GM19463 (cell line): ENCODE measurements around the gene GLDC.
"Not testable (repeated sequence)": the region's sequence is repeated elsewhere in the genome, so short reads cannot be mapped to it uniquely, and the experiment has no call there.

Source experiments
- ATAC-seq: cut with Tn5 transposase; IDR thresholded peaks from one replicate; pipeline ENCODE4 v1.9.1; 2021; ENCODE audit warnings: mild to moderate bottlenecking, moderate library complexity; ENCODE audit not compliant: unreplicated experiment

GLDC gene

GRCh38 chr9:6645355-6646292, at the start of gene GLDC:
Gene GLDC, minus strand, starts transcription at chr9:6645729. Its CDS starts 230 bp downstream, at chr9:6645499.
- peak; percentile 94 for ATAC-seq

GRCh38 chr9:6692881-6693361, 47.4 kb upstream of the GLDC start:
- ATAC-seq: no peak

- ATAC-seq: no peak
Observed at GRCh38 chr9:6692433-6692832, 46.9 kb upstream of the GLDC start.

GRCh38 chr9:6690675-6691070, 45.1 kb upstream of the GLDC start:
- ATAC-seq: not testable (repeated sequence)

GRCh38 chr9:6689893-6690674, 44.6 kb upstream of the GLDC start:
- no peak for ATAC-seq

GRCh38 chr9:6687180-6687579, 41.7 kb upstream of the GLDC start:
- no peak for ATAC-seq

GRCh38 chr9:6686396-6686795, 40.9 kb upstream of the GLDC start:
- no peak for ATAC-seq

- ATAC-seq: no peak
Observed at GRCh38 chr9:6681957-6682501, 36.5 kb upstream of the GLDC start.

- ATAC-seq: peak; percentile 63
Observed at GRCh38 chr9:6681147-6681956, 35.8 kb upstream of the GLDC start.

GRCh38 chr9:6680797-6681146, 35.2 kb upstream of the GLDC start:
- ATAC-seq: peak; percentile 20

GRCh38 chr9:6677803-6678202, 32.3 kb upstream of the GLDC start:
- no peak for ATAC-seq

GRCh38 chr9:6676254-6676921, 30.9 kb upstream of the GLDC start:
- no peak for ATAC-seq

GRCh38 chr9:6675268-6675667, 29.7 kb upstream of the GLDC start:
- ATAC-seq: no peak

GRCh38 chr9:6673326-6674025, 27.9 kb upstream of the GLDC start:
- peak; percentile 44 for ATAC-seq

- no peak for ATAC-seq
Observed at GRCh38 chr9:6672118-6672517, 26.6 kb upstream of the GLDC start.

- ATAC-seq: no peak
Observed at GRCh38 chr9:6671416-6671815, 25.9 kb upstream of the GLDC start.

- no peak for ATAC-seq
Observed at GRCh38 chr9:6669881-6670280, 24.4 kb upstream of the GLDC start.

GRCh38 chr9:6667633-6668280, 22.2 kb upstream of the GLDC start:
- no peak for ATAC-seq

- ATAC-seq: no peak
Observed at GRCh38 chr9:6667080-6667479, 21.6 kb upstream of the GLDC start.
